Erythroblast (primary cell): ENCODE results near the gene NCAM2.

Experiments
- GATA1 ChIP-seq: IDR thresholded peaks from 2 replicates; pipeline ENCODE4 v1.6.1; 2011; ENCODE audit warnings: low read depth, mild to moderate bottlenecking, control low read depth, low read length, moderate library complexity
- POLR2A ChIP-seq: IDR thresholded peaks from 2 replicates; pipeline ENCODE4 v1.6.1; 2011; ENCODE audit warnings: mild to moderate bottlenecking, low read length

DNA sequence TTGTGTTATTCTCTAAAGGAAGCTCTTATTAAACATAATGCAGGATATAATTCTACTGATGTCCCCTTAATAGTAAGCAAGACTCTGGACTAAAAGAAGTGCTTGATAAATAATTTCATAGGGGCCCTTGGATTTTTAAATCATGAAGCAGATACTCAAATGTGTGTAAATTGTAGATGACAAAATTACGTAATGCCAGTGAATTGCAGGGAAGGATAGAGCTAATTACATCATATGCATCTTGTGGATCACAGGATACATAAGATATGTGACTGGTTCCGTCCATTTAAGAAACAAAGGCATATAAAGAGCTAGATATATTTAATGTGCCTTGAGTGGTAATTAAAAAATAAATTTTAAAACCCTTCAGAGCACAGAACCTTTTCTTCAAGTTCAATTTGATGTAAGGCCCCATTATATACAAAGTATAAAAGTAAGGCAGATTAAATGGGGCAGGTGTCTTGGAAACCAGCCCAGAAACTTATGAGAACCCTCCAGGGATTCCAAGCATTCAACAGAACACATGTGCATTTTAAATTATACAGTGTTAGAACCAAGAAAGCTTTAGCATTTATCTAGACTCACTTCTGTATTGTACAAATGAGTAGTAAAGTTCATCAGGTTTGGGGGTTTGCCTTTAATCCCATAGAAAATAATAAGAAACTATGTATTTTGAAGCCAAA is 190.4 kb downstream of the NCAM2 start:
- TF ChIP-seq POLR2A = no peak
- TF ChIP-seq GATA1 = no peak
